ENCODE data around the gene HGF. TPM values are rescaled to one million over a fixed set of nuclear protein-coding genes. Genes with fewer than 3 reads are reported as not detected.

The HGF gene
- total RNA-seq, 4 donors from 2014 or later: 5.0 to 13.4 (median 5.6) TPM

- Histone ChIP-seq H3K27ac (replicated peaks in 1 of 4) (no peak overlapping the region), H3K4me3 (no peak overlapping the region), H3K27me3 (no peaks in the 10 kb centered on the region), H3K9me3 (no peaks in the 10 kb centered on the region), H3K36me3 (no peaks in the 10 kb centered on the region), H3K4me1 (peaks cover 0 to 3% (median 0%) of the 10 kb centered on the region in 4 donors)
- WGBS: 100% methylated on average over 2 of the region's 3 CpGs
- no peak for TF ChIP-seq CTCF (IDR thresholded peaks at IDR 0.05)
- no peak for TF ChIP-seq EP300 (IDR thresholded peaks at IDR 0.05)
- no peak for TF ChIP-seq POLR2AphosphoS5 (IDR thresholded peaks at IDR 0.05)
- TF ChIP-seq POLR2A (IDR thresholded peaks at IDR 0.05; ENCODE audit: low read depth): no peak
- no peak for DNase-seq (ENCODE audit: extremely low spot score)
- intact Hi-C loops (cut with DNase I): no loop called here
These were observed 110.0 kb downstream of the HGF start for GRCh38 chr7:81659697-81660395.

- H3K4me3 ChIP-seq: no peak overlapping the region
- H3K36me3 ChIP-seq: no peaks in the 10 kb centered on the region
- no peaks in the 10 kb centered on the region for H3K4me1 ChIP-seq
- intact Hi-C loops (cut with DNase I): no loop called here
- no peak overlapping the region for H3K27ac ChIP-seq (replicated peaks in 1 of 4)
- no peak for TF ChIP-seq EP300 (IDR thresholded peaks at IDR 0.05)
- no peak for TF ChIP-seq POLR2AphosphoS5 (IDR thresholded peaks at IDR 0.05)
- no peak for TF ChIP-seq POLR2A (IDR thresholded peaks at IDR 0.05; ENCODE audit: low read depth)
- TF ChIP-seq CTCF (IDR thresholded peaks at IDR 0.05): no peak
- no peaks in the 10 kb centered on the region for H3K27me3 ChIP-seq
- no peak for DNase-seq (ENCODE audit: extremely low spot score)
- H3K9me3 ChIP-seq: peaks cover 0 to 5% (median 2%) of the 10 kb centered on the region in 4 donors
These were observed 112.3 kb downstream of the HGF start for GRCh38 chr7:81657551-81657950.

GRCh38 chr7:81655271-81655670, 114.6 kb downstream of the HGF start:
- Histone ChIP-seq H3K4me3 (no peak overlapping the region), H3K9me3 (peaks cover 0 to 18% (median 8%) of the 10 kb centered on the region in 4 donors), H3K36me3 (no peaks in the 10 kb centered on the region), H3K4me1 (no peaks in the 10 kb centered on the region), H3K27ac (replicated peaks in 1 of 4) (no peak overlapping the region), H3K27me3 (no peaks in the 10 kb centered on the region)
- 81% methylated on average over 1 of the region's 1 CpG for WGBS
- DNase-seq (ENCODE audit: extremely low spot score): no peak
- intact Hi-C loops (cut with DNase I): no loop called here
- TF ChIP-seq POLR2AphosphoS5 (IDR thresholded peaks at IDR 0.05): no peak
- TF ChIP-seq EP300 (IDR thresholded peaks at IDR 0.05): no peak
- TF ChIP-seq POLR2A (IDR thresholded peaks at IDR 0.05; ENCODE audit: low read depth): no peak
- no peak for TF ChIP-seq CTCF (IDR thresholded peaks at IDR 0.05)

GRCh38 chr7:81652225-81652624, 117.6 kb downstream of the HGF start:
- Histone ChIP-seq H3K27ac (replicated peaks in 1 of 4) (no peak overlapping the region), H3K27me3 (no peaks in the 10 kb centered on the region), H3K4me3 (no peak overlapping the region), H3K4me1 (no peaks in the 10 kb centered on the region), H3K9me3 (peaks cover 0 to 18% (median 8%) of the 10 kb centered on the region in 4 donors), H3K36me3 (no peaks in the 10 kb centered on the region)
- no peak for DNase-seq (ENCODE audit: extremely low spot score)
- intact Hi-C loops (cut with DNase I): no loop called here
- 100% methylated on average over 1 of the region's 1 CpG for WGBS
- TF ChIP-seq CTCF (IDR thresholded peaks at IDR 0.05): no peak
- no peak for TF ChIP-seq POLR2A (IDR thresholded peaks at IDR 0.05; ENCODE audit: low read depth)
- no peak for TF ChIP-seq POLR2AphosphoS5 (IDR thresholded peaks at IDR 0.05)
- no peak for TF ChIP-seq EP300 (IDR thresholded peaks at IDR 0.05)
